Measurements from ENCODE around the gene SLC4A2. TPM values are rescaled to one million over a fixed set of nuclear protein-coding genes. Genes with fewer than 3 reads are reported as not detected.

Gene SLC4A2
- total RNA-seq, 2 donors from 2014 or later: 50.1 to 147 TPM

GRCh38 chr7:151110941-151111645, 51.7 kb downstream of the SLC4A2 start:
- Histone ChIP-seq H3K36me3 (replicated peaks in 1 of 2; ENCODE audit: insufficient read depth in 1 of 2, low read depth in 2 of 2) (no peaks in the 10 kb centered on the region), H3K27me3 (no peaks in the 10 kb centered on the region), H3K9me3 (no peaks in the 10 kb centered on the region), H3K4me1 (peaks cover 46% of the 10 kb centered on the region), H3K4me3 (no peak overlapping the region), H3K27ac (peak overlapping the region; percentile 15 to 80 (median 61))
- TF ChIP-seq POLR2A (IDR thresholded peaks at IDR 0.05): no peak
- TF ChIP-seq CTCF (IDR thresholded peaks at IDR 0.05): peak; percentile 86 to 94 (median 90)
- 21 to 27% methylated on average over 16 to 19 of the region's 20 CpGs for WGBS, 2 donors
- intact Hi-C loops (cut with DNase I): loop anchor here (10.0 kb wide), 1 partner anchor 216 kb away; no protein-coding TSS in a partner anchor
- ATAC-seq: peak; percentile 77
- DNase-seq: peak; percentile 83 to 89 (median 84)

GRCh38 chr7:151113344-151114150, 54.2 kb downstream of the SLC4A2 start:
- intact Hi-C loops (cut with DNase I): loop anchor here (10.0 kb wide), 1 partner anchor 219 kb away; no protein-coding TSS in a partner anchor
- TF ChIP-seq POLR2A (IDR thresholded peaks at IDR 0.05) (no peak), CTCF (IDR thresholded peaks at IDR 0.05) (peak in 1 of 7 experiments; percentile 8)
- DNase-seq (peak in 2 of 4 donors; percentile 37 to 56), ATAC-seq (no peak)
- Histone ChIP-seq H3K4me1 (peaks cover 52% of the 10 kb centered on the region), H3K4me3 (no peak overlapping the region), H3K9me3 (no peaks in the 10 kb centered on the region), H3K27me3 (no peaks in the 10 kb centered on the region), H3K27ac (peak overlapping the region in 3 of 4 donors; percentile 21 to 63 (median 35)), H3K36me3 (replicated peaks in 1 of 2; ENCODE audit: insufficient read depth in 1 of 2, low read depth in 2 of 2) (peaks cover 0 to 4% of the 10 kb centered on the region in 2 donors)
- 36 to 68% methylated on average over 11 to 13 of the region's 13 CpGs for WGBS, 2 donors

- DNase-seq: peak in 3 of 4 donors; percentile 41 to 64 (median 43)
- peaks cover 0 to 11% of the 10 kb centered on the region in 2 donors for H3K36me3 ChIP-seq (replicated peaks in 1 of 2; ENCODE audit: insufficient read depth in 1 of 2, low read depth in 2 of 2)
- H3K27ac ChIP-seq: peak overlapping the region in 2 of 4 donors; percentile 35 to 63
- no peak for TF ChIP-seq CTCF (IDR thresholded peaks at IDR 0.05)
- TF ChIP-seq POLR2A (IDR thresholded peaks at IDR 0.05): no peak
- ATAC-seq: peak; percentile 19
- intact Hi-C loops (cut with DNase I): loop anchor here (10.0 kb wide), 1 partner anchor 220 kb away; no protein-coding TSS in a partner anchor
- no peak overlapping the region for H3K4me3 ChIP-seq
- H3K9me3 ChIP-seq: no peaks in the 10 kb centered on the region
- 21 to 39% methylated on average over 19 to 80 of the region's 101 CpGs for WGBS, 2 donors
- peaks cover 52% of the 10 kb centered on the region for H3K4me1 ChIP-seq
- no peaks in the 10 kb centered on the region for H3K27me3 ChIP-seq
Measured at GRCh38 chr7:151114151-151115090, 55.0 kb downstream of the SLC4A2 start.

GRCh38 chr7:151115121-151115835, 55.9 kb downstream of the SLC4A2 start:
- Histone ChIP-seq H3K9me3 (no peaks in the 10 kb centered on the region), H3K4me1 (peaks cover 52% of the 10 kb centered on the region), H3K27me3 (no peaks in the 10 kb centered on the region), H3K27ac (peak overlapping the region in 2 of 4 donors; percentile 26 to 41), H3K4me3 (no peak overlapping the region), H3K36me3 (replicated peaks in 1 of 2; ENCODE audit: insufficient read depth in 1 of 2, low read depth in 2 of 2) (peaks cover 0 to 15% of the 10 kb centered on the region in 2 donors)
- intact Hi-C loops (cut with DNase I): loop anchor here (10.0 kb wide), 1 partner anchor 220 kb away; no protein-coding TSS in a partner anchor
- ATAC-seq (peak; percentile 41), DNase-seq (peak in 2 of 4 donors; percentile 21 to 37)
- WGBS, 2 donors: 8% methylated on average over 89 of the region's 114 CpGs; no CpG with 5 or more reads in 1 of the 2 donors
- no peak for TF ChIP-seq POLR2A (IDR thresholded peaks at IDR 0.05)
